ENCODE measurements around the gene OPN3.
A peak's percentile ranks its signal among the peaks of the same experiment; 100 is the strongest.

The OPN3 gene

GRCh38 chr1:241615043-241615974 lies 24.9 kb downstream of the OPN3 start:
- DNase-seq, result no peak

- no peak for DNase-seq
Observed at GRCh38 chr1:241614572-241614971, 25.6 kb downstream of the OPN3 start.

- no peak for DNase-seq
Observed at GRCh38 chr1:241614144-241614543, 26.0 kb downstream of the OPN3 start.

GRCh38 chr1:241612533-241613477 lies 27.4 kb downstream of the OPN3 start:
- no peak for DNase-seq

GRCh38 chr1:241611736-241612135 lies 28.4 kb downstream of the OPN3 start:
- no peak for DNase-seq

GRCh38 chr1:241611063-241611462 lies 29.1 kb downstream of the OPN3 start:
- DNase-seq, result peak; percentile 76

- DNase-seq, result peak; percentile 35
Observed at GRCh38 chr1:241610056-241610815, 29.9 kb downstream of the OPN3 start.

- no peak for DNase-seq
Observed at GRCh38 chr1:241608379-241609033, 31.7 kb downstream of the OPN3 start.

GRCh38 chr1:241607497-241607896 lies 32.7 kb downstream of the OPN3 start:
- no peak for DNase-seq

- DNase-seq, result no peak
Observed at GRCh38 chr1:241606544-241606943, 33.6 kb downstream of the OPN3 start.

- DNase-seq, result no peak
Observed at GRCh38 chr1:241605146-241605805, 34.9 kb downstream of the OPN3 start.

- no peak for DNase-seq
Observed at GRCh38 chr1:241603731-241604245, 36.4 kb downstream of the OPN3 start.

GRCh38 chr1:241600496-241600901 lies 39.7 kb downstream of the OPN3 start:
- no peak for DNase-seq

GRCh38 chr1:241598249-241598648 lies 41.9 kb downstream of the OPN3 start:
- DNase-seq, result peak; percentile 71

GRCh38 chr1:241596633-241597032 lies 43.5 kb downstream of the OPN3 start:
- no peak for DNase-seq

GRCh38 chr1:241593186-241593585 lies 47.0 kb downstream of the OPN3 start:
- DNase-seq, result no peak

- no peak for DNase-seq
Observed at GRCh38 chr1:241592273-241592958, 47.8 kb downstream of the OPN3 start.

GRCh38 chr1:241591736-241592135 lies 48.4 kb downstream of the OPN3 start:
- DNase-seq, result no peak

- DNase-seq, result no peak
Observed at GRCh38 chr1:241591317-241591716, 48.9 kb downstream of the OPN3 start.

GRCh38 chr1:241590719-241591118 lies 49.5 kb downstream of the OPN3 start:
- no peak for DNase-seq

GRCh38 chr1:241589521-241589920 lies 50.6 kb downstream of the OPN3 start:
- no peak for DNase-seq

All from eye (tissue), 1 donor.